T-helper 17 cell (primary cell): Measurements from ENCODE around the gene MAP2K3. TPM values are rescaled to one million over a fixed set of nuclear protein-coding genes. Genes with fewer than 3 reads are reported as not detected.
A peak's percentile ranks its signal among the peaks of the same experiment; 100 is the strongest.

Experiments used
- ATAC-seq: fragments of 150-1000 bp; cut with Tn5 transposase; 2 replicates; pipeline ENCODE4 v1.10.0; 2021; ENCODE audit warnings: mild to moderate bottlenecking, moderate library complexity
- DNase-seq, 3 donors: peaks; one replicate each; pipeline versions ENCODE4 v3.0.0 to v3.0.0-alpha.2; 2020 to 2021
- H3K9me3 ChIP-seq: one replicate; pipeline ENCODE4 v1.7.0; 2013; ENCODE audit warnings: low read length, mild to moderate bottlenecking; ENCODE audit not compliant: control insufficient read depth, poor library complexity, severe bottlenecking
- H3K27ac Mint-ChIP-seq: one replicate; pipeline ENCODE4 v1.8.0; 2022; ENCODE audit warnings: mild to moderate bottlenecking, moderate library complexity, mixed read lengths
- H3K27me3 Mint-ChIP-seq: one replicate; pipeline ENCODE4 v1.8.0; 2022; ENCODE audit warnings: mixed read lengths
- H3K36me3 Mint-ChIP-seq: one replicate; pipeline ENCODE4 v1.8.0; 2022; ENCODE audit warnings: low read depth, mixed read lengths
- H3K4me1 Mint-ChIP-seq: one replicate; pipeline ENCODE4 v1.8.0; 2022; ENCODE audit warnings: mild to moderate bottlenecking, mixed read lengths
- H3K4me3 Mint-ChIP-seq: one replicate; pipeline ENCODE4 v1.8.0; 2022; ENCODE audit warnings: mild to moderate bottlenecking, moderate library complexity, mixed read lengths
- total RNA-seq, 4 donors: library from RNA in 2 of 4; stranded (reverse) in 2 of 4; gene quantifications; one replicate each; pipeline ENCODE4 v1.2.3 and lab custom pipeline; 2022 to 2026

Gene MAP2K3
- total RNA-seq (10 to 100 TPM; 61.2 to 73.0 TPM), total RNA-seq (lab: John Stamatoyannopoulos, UW) (32.1 to 50.1 reads per million in 2 donors)

DNA sequence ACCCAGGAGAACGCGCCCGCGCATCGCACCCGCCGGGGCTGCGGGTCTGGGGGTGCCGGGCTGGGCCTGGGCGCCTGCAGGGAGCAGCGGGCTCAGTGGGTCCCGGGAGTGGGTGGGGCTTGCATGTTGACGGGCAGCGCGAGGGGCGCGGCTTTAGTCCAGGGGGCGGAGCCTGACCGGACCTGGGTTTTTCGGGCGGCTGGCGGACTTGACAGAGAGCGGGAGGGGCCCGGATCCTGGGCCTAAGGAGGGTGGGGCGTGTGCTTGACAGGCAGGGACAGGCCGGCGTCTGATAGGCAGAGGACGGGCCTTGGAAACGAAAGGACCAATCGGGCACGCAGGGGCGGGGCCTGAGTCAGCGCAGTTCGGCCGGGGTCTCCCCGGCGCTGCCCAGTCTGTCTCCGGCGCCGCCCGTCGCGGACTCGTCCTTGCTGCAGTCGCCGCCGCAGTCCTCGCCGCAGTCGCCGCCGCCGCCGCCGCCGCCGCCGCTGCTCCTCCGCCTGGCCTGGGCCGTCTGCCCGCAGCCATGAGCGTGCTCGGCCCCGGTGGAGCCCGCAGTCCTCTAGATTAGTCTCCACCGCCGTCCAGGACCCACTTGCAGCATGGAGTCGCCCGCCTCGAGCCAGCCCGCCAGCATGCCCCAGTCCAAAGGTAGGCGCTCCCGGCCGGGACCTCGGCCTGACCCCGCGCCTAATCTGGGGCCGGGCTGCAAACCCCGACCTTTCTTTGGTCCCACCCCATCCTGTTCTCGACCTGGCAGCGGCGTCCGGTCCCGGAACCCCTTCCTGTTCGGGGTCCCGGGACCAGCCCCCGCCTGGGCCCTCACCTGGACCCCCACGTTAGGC, at the start of gene MAP2K3:
Gene MAP2K3, plus strand, starts transcription at position 393 of the 845 bp plus-strand sequence. Its CDS starts 210 bp downstream, at position 603.
- H3K4me1 Mint-ChIP-seq = peaks cover 57% of the 10 kb centered on the region
- peak; percentile 84 to 94 (median 93) for DNase-seq

DNA sequence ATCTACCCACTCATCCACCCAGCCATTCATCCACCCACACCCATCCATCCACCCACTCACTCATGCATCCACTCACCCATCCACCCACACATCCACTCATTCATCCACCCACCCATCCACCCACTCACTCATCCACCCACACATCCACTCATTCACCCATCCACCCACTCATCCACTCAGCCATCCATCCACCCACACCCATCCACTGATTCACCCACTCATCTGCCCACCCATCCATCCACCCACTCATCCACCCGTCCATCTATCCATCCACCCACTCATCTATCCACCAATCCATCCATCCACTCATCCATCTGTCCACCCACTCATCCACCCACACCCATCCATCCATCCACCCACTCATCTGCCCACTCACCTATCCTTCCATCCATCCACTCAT, 48.6 kb upstream of the MAP2K3 start:
- Mint-ChIP-seq H3K4me3 (no peak overlapping the region), H3K4me1 (no peaks in the 10 kb centered on the region), H3K36me3 (no peaks in the 10 kb centered on the region), H3K27ac (no peak overlapping the region), H3K27me3 (no peaks in the 10 kb centered on the region)
- DNase-seq (no peak), ATAC-seq (no peak)
- H3K9me3 ChIP-seq = no peaks in the 10 kb centered on the region

More for the DNA sequence above, at the start of gene MAP2K3:
- H3K27ac Mint-ChIP-seq = peak within 1 kb of the TSS; percentile 97
- no peaks in the 10 kb centered on the region for H3K36me3 Mint-ChIP-seq
- H3K9me3 ChIP-seq = no peaks in the 10 kb centered on the region
- peak; percentile 77 for ATAC-seq
- H3K27me3 Mint-ChIP-seq = no peaks in the 10 kb centered on the region
- H3K4me3 Mint-ChIP-seq = peak within 1 kb of the TSS; percentile 96

DNA sequence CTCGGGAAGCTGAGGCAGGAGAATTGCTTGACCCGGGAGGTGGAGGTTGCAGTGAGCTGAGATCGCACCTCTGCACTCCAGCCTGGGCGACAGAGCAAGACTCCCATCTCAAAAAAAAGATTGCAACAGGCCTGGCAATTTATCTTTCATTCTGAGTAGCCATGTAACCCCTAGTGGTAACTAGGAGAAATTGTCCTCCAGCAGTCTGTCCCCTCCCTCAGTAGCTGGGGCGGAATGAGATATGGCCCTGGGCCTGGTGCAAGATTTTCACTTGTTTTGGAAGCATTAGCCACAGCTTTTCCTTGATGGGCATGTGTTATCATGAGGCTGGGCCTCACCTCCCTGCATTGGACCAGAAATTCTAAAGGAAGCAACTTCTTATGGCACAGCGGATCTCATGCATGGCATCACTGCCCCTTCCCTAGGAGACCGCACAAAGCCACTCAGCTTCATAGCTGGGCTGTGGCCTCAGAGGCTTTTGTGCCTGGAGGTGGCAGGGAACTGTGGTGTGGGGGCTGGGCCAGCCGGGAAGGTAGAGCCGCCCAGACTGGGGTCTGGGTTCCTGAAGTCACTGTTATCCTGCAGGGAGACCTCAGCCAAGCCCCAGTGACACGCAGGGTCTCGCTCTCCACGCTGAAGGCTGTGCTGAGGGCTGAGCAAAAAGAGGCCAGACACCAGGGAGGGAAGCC, 44.7 kb upstream of the MAP2K3 start:
- Mint-ChIP-seq H3K4me1 (peaks cover 1% of the 10 kb centered on the region), H3K27ac (no peak overlapping the region), H3K36me3 (no peaks in the 10 kb centered on the region), H3K4me3 (no peak overlapping the region), H3K27me3 (no peaks in the 10 kb centered on the region)
- ATAC-seq = peak; percentile 51
- no peak for DNase-seq
- no peaks in the 10 kb centered on the region for H3K9me3 ChIP-seq

GRCh38 chr17:21240369-21241055, 44.0 kb upstream of the MAP2K3 start:
- H3K9me3 ChIP-seq = no peaks in the 10 kb centered on the region
- no peaks in the 10 kb centered on the region for H3K36me3 Mint-ChIP-seq
- H3K27ac Mint-ChIP-seq = no peak overlapping the region
- ATAC-seq = no peak
- H3K4me3 Mint-ChIP-seq = no peak overlapping the region
- peaks cover 2% of the 10 kb centered on the region for H3K4me1 Mint-ChIP-seq
- no peaks in the 10 kb centered on the region for H3K27me3 Mint-ChIP-seq
- no peak for DNase-seq

- no peaks in the 10 kb centered on the region for H3K9me3 ChIP-seq
- H3K4me3 Mint-ChIP-seq = no peak overlapping the region
- DNase-seq (no peak), ATAC-seq (no peak)
- no peak overlapping the region for H3K27ac Mint-ChIP-seq
- H3K27me3 Mint-ChIP-seq = no peaks in the 10 kb centered on the region
- H3K4me1 Mint-ChIP-seq = peaks cover 4% of the 10 kb centered on the region
- H3K36me3 Mint-ChIP-seq = no peaks in the 10 kb centered on the region
Observed at GRCh38 chr17:21241564-21241963, 42.9 kb upstream of the MAP2K3 start.

DNA sequence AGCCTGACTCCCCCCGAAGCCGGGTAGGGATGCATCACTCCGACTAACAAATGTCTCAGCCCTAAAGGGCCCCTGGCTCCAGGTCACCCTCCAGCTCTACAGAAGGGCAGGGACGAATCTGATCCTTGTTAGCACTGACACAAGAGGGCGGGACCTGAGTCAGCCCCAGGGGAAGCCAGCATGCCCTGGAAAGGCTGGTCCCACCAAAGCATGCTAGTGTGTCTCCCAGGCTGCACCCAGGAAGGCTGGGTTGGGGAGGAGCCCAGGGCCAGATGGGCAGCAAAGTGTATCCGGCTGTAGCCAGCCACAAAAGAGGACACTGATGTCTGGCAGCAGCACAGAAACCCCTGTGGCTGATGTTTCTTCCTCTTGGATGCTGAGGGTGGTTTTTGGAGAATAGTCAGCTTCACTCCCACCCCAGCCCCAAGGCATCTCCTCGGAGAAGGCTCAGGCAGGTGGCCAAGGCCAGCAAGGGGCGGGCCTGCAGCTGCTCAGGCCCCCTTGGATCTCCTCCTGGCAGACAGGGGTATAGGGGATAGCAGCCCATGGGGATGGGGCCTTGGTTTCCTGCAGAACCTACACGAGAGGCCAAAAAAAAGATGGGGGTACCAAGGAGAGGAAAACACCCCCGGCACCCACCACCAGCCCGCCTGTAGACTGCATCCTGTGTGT, 42.3 kb upstream of the MAP2K3 start:
- no peaks in the 10 kb centered on the region for H3K36me3 Mint-ChIP-seq
- no peaks in the 10 kb centered on the region for H3K9me3 ChIP-seq
- H3K27me3 Mint-ChIP-seq = no peaks in the 10 kb centered on the region
- H3K4me1 Mint-ChIP-seq = peaks cover 4% of the 10 kb centered on the region
- H3K4me3 Mint-ChIP-seq = no peak overlapping the region
- no peak for ATAC-seq
- no peak overlapping the region for H3K27ac Mint-ChIP-seq
- no peak for DNase-seq

- Mint-ChIP-seq H3K36me3 (no peaks in the 10 kb centered on the region), H3K27me3 (no peaks in the 10 kb centered on the region), H3K4me1 (peaks cover 6% of the 10 kb centered on the region), H3K27ac (no peak overlapping the region), H3K4me3 (no peak overlapping the region)
- ATAC-seq (no peak), DNase-seq (no peak)
- H3K9me3 ChIP-seq = no peaks in the 10 kb centered on the region
Observed at GRCh38 chr17:21242780-21243515, 41.6 kb upstream of the MAP2K3 start.

- Mint-ChIP-seq H3K27me3 (no peaks in the 10 kb centered on the region), H3K36me3 (no peaks in the 10 kb centered on the region), H3K4me3 (no peak overlapping the region), H3K27ac (no peak overlapping the region), H3K4me1 (peaks cover 9% of the 10 kb centered on the region)
- ATAC-seq = no peak
- DNase-seq = no peak
- no peaks in the 10 kb centered on the region for H3K9me3 ChIP-seq
Observed at GRCh38 chr17:21243516-21244303, 40.8 kb upstream of the MAP2K3 start.

DNA sequence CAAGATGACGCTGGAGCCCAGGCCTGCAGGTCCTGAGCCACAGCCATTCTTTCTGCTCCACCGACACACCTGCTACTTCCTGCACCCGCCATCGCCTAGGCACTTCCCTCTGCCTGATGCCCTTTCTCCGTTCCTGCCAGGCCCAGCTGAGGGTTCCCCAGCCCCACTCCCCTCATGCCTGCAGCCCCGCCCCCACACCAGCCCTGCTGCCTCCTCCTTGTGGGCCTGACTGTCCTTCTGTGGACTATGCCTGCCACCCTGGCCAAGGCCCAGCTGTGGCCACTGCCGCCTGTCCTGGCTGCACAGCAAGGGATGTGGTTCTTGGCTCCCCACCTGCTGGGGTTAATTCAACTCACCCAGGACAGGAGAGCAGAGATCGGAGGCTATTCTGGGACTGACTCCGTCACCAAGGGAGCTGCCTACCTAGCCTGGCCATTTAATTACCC, 38.8 kb upstream of the MAP2K3 start:
- peaks cover 20% of the 10 kb centered on the region for H3K4me1 Mint-ChIP-seq
- H3K36me3 Mint-ChIP-seq = no peaks in the 10 kb centered on the region
- ATAC-seq (no peak), DNase-seq (no peak)
- no peaks in the 10 kb centered on the region for H3K27me3 Mint-ChIP-seq
- H3K4me3 Mint-ChIP-seq = no peak overlapping the region
- no peak overlapping the region for H3K27ac Mint-ChIP-seq
- no peaks in the 10 kb centered on the region for H3K9me3 ChIP-seq

- Mint-ChIP-seq H3K27ac (no peak overlapping the region), H3K4me3 (no peak overlapping the region), H3K4me1 (peaks cover 20% of the 10 kb centered on the region), H3K27me3 (no peaks in the 10 kb centered on the region), H3K36me3 (no peaks in the 10 kb centered on the region)
- DNase-seq (no peak), ATAC-seq (no peak)
- no peaks in the 10 kb centered on the region for H3K9me3 ChIP-seq
Observed at GRCh38 chr17:21246698-21247097, 37.8 kb upstream of the MAP2K3 start.

GRCh38 chr17:21247552-21248258, 36.8 kb upstream of the MAP2K3 start:
- peak overlapping the region; percentile 81 for H3K27ac Mint-ChIP-seq
- no peaks in the 10 kb centered on the region for H3K27me3 Mint-ChIP-seq
- H3K36me3 Mint-ChIP-seq = no peaks in the 10 kb centered on the region
- H3K4me3 Mint-ChIP-seq = no peak overlapping the region
- H3K4me1 Mint-ChIP-seq = peaks cover 28% of the 10 kb centered on the region
- no peaks in the 10 kb centered on the region for H3K9me3 ChIP-seq
- DNase-seq (no peak), ATAC-seq (no peak)
